Dedifferentiated amniotic fluid mesenchymal stem cell (primary cell): Measurements from ENCODE around the gene CSAD.
"Not testable (repeated sequence)": the region's sequence is repeated elsewhere in the genome, so short reads cannot be mapped to it uniquely, and the experiment has no call there.

Source experiments
- DNase-seq: peaks from one replicate; pipeline ENCODE4 v3.0.0-alpha.2; 2016; ENCODE audit errors: extremely low spot score

CSAD gene

DNA sequence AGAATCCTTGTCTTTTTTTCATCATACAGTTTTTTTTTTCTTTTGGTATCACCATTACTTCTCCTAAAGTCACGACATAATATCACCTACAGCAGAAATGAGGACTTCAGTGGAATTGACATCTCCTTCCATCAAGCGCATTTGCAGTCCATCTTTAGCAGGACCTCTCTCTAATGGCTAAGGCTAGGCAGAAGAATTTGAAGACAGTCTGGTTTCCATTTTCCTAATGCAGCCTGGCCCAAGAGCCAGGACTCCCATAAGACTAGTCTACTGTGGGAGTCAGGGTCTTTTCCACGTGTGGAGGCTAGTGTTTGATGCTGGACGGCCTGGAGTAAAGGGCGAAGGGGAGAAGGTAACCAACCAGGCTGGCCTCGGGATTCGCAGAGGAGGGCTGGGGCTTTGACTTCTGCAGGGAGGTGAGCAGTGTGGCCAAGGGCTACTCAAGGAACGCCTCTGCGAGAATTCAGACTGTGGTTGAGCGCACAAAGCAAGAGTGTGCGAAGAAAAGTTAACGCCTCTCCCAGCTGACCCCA, 972 bp downstream of the CSAD start:
- DNase-seq, result no peak

DNA sequence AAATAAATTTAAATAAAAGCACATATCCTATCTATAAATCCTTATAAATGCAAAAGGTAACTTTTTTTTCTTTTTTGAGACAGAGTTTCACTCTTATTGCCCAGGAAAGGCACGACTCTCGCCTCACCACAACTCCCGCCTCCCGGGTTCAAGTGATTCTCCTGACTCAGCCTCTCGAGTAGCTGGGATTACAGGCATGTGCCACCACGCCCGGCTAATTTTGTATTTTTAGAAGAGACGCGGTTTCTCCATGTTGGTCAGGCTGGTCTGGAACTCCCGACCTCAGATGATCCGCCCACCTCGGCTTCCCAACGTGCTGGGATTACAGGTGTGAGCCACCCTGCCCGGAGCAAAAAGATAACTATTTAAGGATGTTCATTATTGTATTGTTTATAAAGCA, 1.9 kb downstream of the CSAD start:
- DNase-seq, result not testable (repeated sequence)

DNA sequence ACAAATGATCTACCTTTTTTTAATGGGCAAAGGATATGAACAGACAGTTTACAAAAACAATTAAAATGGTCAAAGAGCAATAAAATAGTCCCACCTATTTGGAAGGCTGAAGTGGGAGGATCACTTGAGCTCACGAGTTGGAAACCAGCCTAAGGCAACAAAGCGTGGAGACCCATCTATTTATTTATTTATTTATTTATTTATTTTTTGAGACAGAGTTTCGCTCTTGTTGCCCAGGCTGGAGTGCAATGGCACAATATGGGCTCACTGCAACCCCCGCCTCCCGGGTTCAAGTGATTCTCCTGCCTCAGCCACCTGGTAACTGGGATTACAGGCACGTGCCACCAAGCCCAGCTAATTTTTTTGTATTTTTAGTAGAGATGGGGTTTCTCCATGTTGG, 3.3 kb downstream of the CSAD start:
- DNase-seq, result not testable (repeated sequence)

DNA sequence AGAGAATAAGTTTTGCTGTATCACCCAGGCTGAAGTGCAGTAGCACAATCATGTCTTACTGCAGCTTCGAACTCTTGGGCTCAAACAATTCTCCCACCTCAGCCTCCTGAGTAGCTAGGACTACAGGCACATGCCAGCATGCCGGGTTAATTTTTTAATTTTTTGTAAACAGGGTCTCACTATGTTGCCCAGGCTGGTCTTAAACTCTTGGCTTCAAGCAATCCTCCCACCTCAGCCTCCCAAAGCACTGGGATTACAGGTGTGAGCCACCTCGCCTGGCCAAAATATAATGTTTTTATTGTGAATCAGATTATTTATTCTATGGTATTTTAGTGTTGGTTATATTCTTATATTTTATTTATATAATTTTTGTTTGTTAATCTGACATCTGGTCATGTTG, 4.0 kb downstream of the CSAD start:
- no peak for DNase-seq

DNA sequence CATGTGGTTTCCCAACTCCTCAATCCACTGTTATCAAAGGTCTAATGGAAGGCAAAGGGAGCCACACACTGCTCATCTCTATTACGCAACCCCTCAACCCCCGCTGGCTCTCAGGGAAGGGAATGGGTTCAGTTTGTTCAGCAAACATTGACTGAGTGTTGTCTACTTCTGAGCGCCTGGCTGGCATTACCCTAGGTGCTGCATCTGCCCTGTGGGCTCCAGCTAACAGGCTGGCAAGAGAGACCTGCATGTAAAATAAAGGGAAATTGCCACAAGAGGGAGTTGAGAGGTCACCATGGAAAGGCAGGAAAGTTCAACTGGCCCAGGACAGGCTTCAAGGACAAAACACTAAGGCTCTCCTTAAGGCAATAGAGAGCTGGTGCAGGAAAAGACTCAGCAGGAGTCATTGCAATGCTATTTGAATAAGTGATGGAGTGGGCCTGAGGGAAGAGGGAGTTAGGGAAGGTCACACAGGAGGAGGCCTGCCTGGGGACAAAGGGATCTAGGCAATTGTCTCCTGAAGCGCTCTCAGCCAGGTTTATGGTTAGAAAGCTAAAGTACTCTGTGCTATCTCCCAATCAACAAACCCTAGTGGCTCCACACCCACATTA, 5.7 kb downstream of the CSAD start:
- DNase-seq, result no peak

DNA sequence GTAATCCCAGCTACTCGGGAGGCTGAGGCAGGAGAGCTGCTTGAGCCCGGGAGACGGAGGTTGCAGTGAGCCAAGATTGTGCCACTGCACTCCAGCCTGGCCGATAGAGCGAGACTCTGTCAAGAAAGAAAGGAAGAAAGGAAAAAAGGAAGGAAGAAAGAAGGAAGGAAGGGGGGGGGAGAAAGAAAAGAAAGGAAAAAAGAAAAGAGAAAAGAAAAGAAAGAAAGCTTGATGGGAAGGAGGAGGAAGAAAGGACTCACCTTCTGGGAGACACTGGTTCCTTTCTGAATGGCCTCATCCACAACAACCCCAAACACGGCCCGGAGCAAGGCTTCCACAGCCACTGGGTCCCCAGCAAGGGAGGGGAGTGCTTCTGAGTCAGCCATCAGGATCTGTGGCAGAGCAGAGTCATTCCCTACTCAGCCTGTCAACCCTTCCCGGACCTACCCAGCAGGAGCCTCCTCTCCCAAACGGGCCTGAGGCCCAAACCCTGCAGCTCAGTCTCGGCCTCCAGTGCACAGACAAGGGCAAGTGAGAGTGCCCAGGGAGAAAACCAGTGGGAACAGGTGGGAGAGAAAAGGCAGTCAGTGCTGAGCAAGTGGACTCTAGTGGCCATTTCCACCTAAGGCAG, 7.5 kb downstream of the CSAD start:
- peak; percentile 23 for DNase-seq

DNA sequence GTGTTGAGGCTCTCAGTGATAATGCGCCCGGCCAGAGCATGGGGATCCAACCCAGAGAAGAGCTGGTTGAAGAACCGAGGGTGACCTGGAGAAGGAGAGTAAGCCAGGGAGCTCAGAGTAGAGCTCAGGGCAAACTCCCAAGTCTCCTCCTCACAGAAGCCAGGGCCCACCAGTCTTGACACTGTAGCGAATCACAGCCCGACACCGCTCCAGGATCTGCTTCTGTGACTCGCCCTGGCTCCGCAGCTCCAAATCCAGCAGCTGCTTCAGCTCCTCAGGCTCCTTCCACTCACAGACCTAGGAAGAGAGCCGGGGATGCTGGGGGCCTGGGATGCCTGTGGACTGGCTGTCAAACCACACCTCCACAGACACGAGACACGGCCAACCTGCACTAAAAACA, 8.4 kb downstream of the CSAD start:
- no peak for DNase-seq

DNA sequence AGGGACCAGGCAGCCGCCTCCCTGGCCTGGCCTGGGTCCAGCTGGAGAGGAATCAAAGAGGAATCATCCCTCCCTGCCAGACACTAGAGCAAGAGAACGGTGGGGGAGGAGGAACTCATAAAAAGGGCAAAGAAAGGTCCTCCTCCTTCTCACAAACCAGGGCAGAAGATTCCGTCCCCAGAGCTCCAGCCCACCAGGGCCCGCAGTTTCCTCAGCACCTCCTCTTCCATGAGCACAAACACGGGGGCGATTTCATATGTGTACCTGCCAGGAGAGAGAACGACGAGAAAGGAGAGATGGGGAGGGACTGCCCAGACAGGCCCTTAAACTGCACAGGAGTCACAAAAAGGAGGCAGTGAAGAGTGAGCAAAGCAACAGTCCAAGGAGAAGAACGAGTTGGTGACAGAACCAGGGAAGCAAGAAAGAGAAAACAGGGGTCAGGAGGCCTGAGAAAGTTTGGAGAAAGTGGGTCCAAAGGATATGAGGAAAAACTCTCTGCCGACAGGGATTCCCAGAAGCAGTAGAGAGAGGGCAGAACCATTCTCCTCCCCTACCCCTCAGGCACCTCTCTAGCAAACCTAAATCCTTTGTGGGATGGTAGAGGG, 8.9 kb downstream of the CSAD start:
- no peak for DNase-seq

DNA sequence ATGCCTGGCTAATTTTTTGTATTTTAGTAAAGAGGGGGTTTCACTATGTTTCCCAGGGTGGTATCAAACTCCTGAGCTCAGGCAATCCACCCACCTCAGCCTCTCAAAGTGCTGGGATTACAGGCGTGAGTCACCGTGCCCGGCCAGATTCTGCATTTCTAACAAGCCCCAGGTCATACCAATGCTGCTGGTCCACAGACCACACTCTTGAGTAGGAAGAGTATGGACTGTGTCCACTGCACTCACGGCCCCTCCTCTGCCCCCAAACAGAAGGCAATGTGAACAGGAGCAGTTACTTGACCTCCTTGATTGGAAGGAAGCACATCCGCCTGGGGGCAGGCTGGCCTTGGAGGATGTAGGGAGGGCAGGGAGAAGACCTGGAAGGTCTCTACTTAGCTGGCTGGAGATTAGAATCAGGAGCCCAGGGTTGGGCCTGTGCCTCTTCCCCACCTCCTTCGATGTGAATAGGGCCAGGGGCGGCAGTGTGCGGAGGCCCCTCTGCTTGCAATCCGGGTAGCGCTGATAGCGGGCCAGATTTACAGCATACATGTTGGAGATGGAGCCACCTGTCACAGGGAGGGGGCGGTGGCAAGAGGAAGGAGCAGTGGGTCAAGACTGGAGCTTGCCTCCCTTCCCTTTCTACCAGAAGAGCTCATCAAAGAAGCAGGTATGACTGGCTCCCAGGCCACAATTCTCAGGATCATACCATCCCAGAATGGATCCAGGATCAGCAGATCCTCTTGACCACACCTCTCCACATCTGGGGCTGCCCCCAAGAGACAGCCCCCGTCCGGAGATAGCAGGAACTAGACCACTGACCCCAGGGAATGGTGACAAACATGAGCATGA, 9.6 kb downstream of the CSAD start:
- no peak for DNase-seq

DNA sequence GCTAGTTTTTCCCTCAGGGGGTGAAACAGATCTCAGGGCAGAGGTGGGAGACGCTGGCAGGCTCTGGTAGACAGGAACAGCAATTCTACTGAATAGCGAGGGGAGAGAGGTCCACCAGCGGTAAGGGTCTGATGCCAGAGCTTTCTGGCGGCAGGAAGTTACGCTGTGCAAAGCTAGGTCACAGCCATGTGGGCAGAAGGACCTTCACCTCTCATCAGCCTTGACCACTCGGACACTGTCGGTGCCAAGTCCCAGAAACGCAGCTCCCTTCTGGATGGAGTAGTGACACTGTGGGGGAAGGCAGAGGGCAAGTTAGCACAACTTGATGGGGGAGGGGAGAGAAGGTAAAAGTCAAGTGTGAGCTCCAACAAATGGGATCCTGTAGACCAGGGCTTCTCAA, 10.5 kb downstream of the CSAD start:
- DNase-seq, result no peak

DNA sequence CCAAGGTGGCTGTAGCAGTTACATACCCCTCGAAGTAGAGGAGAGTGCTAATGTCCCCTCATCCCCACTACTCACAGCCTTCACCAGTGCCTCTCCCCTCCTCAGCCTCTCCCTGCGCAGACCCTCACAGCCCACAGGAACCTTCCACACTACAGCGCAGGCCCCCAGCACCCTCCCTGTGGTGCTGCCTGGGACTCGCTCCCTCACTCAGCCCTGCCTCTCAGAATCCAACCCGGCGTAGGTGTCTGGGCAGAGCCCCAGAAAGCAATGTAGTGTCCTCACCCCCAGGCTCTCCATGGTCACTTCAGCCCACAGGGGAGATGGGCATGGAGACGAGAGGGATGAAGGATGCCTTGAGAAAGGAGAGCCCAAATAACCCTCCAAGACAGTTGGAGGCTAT, 11.1 kb downstream of the CSAD start:
- DNase-seq, result no peak

DNA sequence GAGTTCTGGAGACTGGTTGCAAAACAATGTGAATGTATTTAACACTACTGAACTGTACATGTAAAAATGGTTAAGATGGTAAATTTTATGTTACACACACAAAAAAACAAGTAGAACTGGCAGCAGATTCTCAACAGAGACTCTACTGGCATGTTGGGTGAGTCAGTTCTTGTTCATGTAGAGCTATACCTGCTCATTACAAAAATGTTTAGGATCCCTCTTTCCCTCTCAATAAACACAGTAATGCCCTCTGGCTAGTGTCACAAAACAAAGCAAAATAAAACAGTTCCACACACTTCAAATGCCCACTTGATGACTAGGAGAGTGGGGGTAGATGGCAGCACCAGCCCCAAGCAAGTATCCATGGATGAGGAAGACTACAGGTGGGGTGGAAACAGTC, 13.9 kb downstream of the CSAD start:
- DNase-seq, result no peak

DNA sequence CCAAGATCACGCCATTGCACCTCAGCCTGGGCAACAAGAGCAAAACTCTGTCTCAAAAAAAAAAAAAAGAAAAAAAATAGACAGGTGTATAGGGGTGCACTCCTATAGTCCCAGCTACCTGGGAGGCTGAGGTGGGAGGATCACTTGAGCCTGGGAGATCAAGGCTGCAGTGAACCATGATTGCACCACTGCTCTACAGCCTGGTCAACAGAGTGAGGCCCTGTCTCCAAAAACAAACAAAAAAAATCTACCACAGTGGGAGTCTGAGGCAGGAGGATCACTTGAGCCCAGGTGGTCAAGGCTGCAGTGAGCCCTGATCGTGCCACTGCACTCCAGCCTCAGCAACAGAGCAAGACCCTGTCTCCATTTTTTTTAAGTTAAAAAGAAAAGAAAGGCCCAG, 17.7 kb downstream of the CSAD start:
- DNase-seq, result not testable (repeated sequence)

DNA sequence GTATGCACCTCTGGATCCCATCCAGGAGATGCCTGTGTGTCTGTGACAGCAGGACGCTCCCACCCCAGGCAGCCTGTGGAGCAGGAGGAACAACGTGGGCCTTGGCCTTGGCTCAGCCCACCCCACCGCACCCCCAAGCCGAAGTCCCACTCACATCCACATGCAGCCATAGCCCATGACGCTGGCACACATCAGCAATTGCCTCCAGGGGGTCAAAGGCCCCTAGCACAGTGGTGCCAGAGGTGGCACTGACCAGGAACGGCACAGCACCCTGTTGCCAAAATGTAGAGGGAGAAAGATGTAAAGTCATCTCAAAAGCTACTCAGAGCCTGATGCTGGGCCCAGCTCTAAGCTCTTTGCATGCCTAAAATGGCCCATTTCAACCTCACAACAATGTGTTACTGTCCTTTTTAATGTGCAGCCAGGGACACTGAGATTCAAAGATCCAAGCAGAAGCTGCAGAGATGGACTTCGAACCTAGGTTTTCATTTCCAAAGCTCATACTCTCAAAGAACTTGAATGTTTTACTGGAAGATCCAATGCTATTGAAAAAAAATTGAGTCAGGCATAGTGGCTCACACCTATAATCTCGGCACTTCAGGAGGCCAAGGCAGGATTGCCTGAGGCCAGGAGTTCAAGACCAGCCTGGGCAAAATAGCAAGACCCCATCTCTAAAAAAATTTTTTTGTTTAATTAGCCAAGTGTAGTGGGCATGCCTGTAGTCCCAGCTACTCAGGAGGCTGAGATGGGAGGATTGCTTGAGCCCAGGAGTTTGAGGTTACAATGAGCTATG, 19.4 kb downstream of the CSAD start:
- no peak for DNase-seq

DNA sequence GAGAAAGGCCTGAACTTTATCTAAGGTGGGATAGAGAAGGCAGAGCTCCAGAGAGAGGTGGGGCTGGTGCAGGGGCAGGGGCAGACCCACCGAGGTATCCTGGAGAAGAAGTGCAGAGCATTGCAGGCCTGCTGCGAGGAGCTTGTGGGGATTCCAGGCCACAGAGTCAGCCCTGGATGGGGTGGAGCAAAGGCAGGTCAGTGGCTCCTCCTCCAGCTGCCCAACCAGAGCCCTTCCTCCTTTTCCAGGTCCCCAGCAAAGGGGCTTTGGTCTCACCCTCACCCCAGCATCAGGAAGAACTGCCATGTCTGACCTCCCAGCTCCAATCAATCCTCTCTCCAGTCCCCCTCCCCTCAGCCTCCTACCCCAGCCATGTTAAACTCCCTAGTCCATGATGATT, 20.1 kb downstream of the CSAD start:
- no peak for DNase-seq

DNA sequence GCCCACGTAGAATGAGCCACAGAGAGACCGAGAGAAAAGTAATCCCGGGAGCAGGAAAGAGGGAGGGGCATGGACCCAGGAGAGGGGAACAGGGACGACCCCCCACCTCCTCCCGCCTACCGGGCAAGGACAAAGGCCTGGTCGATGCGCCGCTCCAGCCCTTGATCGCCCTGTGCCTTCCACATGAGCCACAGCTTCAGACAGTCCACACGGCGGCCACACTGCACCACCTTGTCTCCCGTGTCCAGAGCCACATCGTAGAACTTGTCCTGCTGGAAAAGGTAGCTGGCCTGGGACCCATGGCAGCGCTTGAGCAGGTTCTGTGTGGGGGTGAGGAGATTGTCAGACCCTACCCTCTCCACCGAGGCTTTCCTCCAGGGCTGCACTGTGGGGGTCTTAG, 20.7 kb downstream of the CSAD start:
- DNase-seq, result no peak

DNA sequence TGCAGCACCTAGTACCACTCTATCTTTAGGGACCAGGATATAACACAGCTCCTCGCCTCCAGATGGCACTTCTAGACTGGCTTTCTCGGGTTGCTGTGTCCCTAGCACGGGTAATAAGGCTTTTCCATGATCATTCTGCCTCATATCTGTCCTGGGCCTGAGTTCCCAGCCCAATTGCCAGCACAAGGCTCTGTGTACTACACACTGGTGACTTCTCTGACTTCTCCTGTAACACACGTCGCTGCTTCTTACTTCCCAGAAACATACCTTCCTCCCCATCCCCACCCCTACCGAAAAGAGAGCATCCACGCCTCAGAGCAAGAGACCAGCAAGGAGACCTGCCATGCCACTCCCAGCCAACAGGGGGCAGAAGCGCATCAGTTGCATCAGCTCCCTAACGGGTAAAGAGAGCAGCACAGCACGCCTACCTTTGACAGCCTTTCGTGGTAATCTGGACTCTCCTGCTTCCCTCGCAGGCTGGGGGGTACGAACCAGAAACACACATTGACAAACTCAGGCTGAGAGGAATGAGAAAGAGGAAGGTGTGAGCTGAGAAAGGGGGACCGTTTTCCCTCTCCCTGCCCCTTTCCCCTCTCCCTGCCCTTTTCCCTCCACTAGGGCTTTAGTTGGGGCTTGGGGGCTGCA, 21.4 kb downstream of the CSAD start:
- DNase-seq, result peak; percentile 46

DNA sequence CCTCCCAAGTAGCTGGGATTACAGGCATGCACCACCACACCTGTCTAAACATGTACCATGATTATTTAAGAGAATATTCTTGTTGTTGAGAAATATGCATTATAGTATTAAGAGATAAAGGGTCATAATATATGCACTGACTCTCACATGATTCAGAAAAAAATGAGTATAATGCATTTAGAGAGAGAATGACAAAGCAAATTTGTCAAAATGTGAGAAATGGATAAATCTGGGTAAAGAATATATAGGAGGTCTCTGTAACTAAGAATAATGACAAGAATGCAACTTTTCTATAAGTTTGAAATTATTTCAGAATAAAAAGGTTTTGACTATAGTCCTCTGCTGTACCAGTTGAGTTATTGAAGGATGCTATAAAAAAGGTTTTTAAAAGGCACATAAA, 28.3 kb downstream of the CSAD start:
- no peak for DNase-seq

DNA sequence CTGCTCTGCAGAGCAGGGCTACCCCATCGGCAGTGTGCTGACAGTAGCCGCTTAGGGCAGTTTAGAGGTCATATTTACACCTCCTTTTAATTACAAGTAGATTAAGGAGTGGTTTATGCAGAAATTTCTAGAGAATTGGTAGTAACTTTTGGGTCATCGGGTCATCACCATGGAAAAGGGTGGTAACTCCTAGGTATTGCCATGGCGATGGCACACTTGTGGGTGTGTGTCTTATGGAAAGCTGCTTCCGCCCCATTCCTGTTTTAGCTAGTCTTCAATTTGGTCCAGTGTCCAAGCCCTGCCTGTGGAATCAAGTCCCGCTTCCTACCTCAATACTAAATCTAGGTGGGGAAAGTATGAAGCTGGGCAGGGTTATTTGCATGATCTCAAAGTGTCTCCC, 29.7 kb downstream of the CSAD start:
- no peak for DNase-seq

DNA sequence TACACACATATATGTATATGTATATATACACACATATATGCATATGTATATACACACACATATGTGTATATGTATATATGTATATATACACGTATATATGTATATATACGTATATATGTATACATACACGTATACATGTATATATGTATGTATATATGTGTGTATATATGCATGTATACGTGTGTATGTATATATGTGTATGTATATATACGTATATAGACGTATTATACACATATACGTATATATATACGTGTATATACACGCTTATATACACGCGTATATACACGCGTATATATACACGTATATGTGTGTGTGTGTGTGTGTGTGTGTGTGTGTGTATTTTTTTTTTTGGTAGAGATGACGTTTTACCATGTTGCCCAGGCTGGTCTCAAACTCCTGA, 33.1 kb downstream of the CSAD start:
- no peak for DNase-seq

DNA sequence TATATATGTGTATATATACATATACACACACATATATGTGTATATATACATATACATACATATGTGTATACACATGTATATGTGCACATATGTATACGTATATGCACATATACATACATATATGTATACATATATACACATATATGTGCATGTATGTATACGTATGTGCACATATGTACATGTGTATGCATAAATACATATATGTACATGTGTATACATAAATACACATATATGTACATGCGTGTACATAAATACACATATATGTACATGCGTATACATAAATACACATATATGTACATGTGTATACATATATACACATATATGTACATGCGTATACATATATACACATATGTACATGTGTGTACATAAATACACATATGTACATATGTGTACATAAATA, 33.5 kb downstream of the CSAD start:
- no peak for DNase-seq
